K562 (cell line): Measurements from ENCODE around the gene ROMO1. TPM values are rescaled to one million over a fixed set of nuclear protein-coding genes. Genes with fewer than 3 reads are reported as not detected.
"Not testable (repeated sequence)": the region's sequence is repeated elsewhere in the genome, so short reads cannot be mapped to it uniquely, and the experiment has no call there.

Experiments
- ATAC-seq: fragments of 200-7000 bp; cut with Tn5 transposase; 3 replicates; pipeline ENCODE4 v1.9.1; 2020; ENCODE audit warnings: moderate library complexity
- BruUV-seq: library from RNA; stranded (reverse); fragments of 400-500 nt; replicated peaks from 2 replicates; lab custom pipeline; 2021; lab: Mats Ljungman, UMichigan
- CTCF ChIA-PET: fragments of 300-600 bp; formaldehyde crosslinking; extraction: SDS; loops from one replicate; lab custom pipeline; 2021; ENCODE audit warnings: low intra/inter-chr PET ratio; lab: Yijun Ruan, JAX
- POLR2A ChIA-PET: fragments of 300-600, 350-650 bp; sonication (Branson Sonifier 250); formaldehyde crosslinking; extraction: SDS; loops from one replicate; lab custom pipeline; 2021; ENCODE audit warnings: antibody characterized with exemption, inconsistent platforms; lab: Yijun Ruan, JAX
- DNase-seq, 4 experiments: peaks; one replicate each; pipeline versions ENCODE4 v3.0.0 to v3.0.0-alpha.2; 2011 to 2018; ENCODE audit warnings: low spot score in 3 of 4, mixed read lengths in 3 of 4; ENCODE audit errors: extremely low read depth in 1 of 4
- FAIRE-seq: peaks from 2 replicates; lab custom pipeline; 2011; peaks lifted over from hg19 to GRCh38; lab: Jason Lieb, UNC
- H2AFZ ChIP-seq: 2 replicates; pipeline ENCODE4 v1.6.0; 2011; ENCODE audit warnings: low read depth, low read length, control low read depth, inconsistent platforms
- H3K27ac ChIP-seq: fragments of 200-600 bp; 3 replicates; pipeline ENCODE4 v1.8.0; 2011; ENCODE audit warnings: low read depth, mild to moderate bottlenecking, control low read depth, inconsistent platforms, low read length, moderate library complexity, mixed read lengths; ENCODE audit errors: extremely low read depth
- H3K27me3 ChIP-seq, 2 experiments: fragments of 300-600 bp in 1 of 2; 2 replicates in 1 of 2; 3 replicates in 1 of 2; pipeline versions ENCODE4 v1.6.0 to v1.8.0; 2011; ENCODE audit warnings: inconsistent platforms in 2 of 2, low read length in 2 of 2, mild to moderate bottlenecking in 1 of 2, mixed read lengths in 1 of 2, moderate library complexity in 1 of 2; ENCODE audit not compliant: control insufficient read depth in 2 of 2, insufficient read depth in 2 of 2
- H3K36me3 ChIP-seq: fragments of 300-600 bp; 3 replicates; pipeline ENCODE4 v1.8.0; 2011; ENCODE audit warnings: mild to moderate bottlenecking, low read length, inconsistent platforms; ENCODE audit not compliant: control insufficient read depth, insufficient read depth
- H3K4me1 ChIP-seq, 2 experiments: fragments of 200-600 bp in 1 of 2; replicated peaks in 1 of 2; 2 replicates in 1 of 2; 3 replicates in 1 of 2; pipeline versions ENCODE4 v1.5.1 to v1.8.0; 2011; ENCODE audit warnings: inconsistent platforms in 2 of 2, low read length in 2 of 2, mild to moderate bottlenecking in 1 of 2, mixed read lengths in 1 of 2, moderate library complexity in 1 of 2; ENCODE audit not compliant: control insufficient read depth in 2 of 2, insufficient read depth in 2 of 2
- H3K4me2 ChIP-seq: 2 replicates; pipeline ENCODE4 v1.6.1; 2011; ENCODE audit warnings: low read length, control low read depth, inconsistent platforms, mixed read lengths; ENCODE audit not compliant: insufficient read depth
- H3K4me3 ChIP-seq: fragments of 200-600 bp; sonication (generic), shearing (Covaris generic); 2 replicates; pipeline ENCODE4 v1.5.1; 2016; ENCODE audit warnings: control low read depth, inconsistent platforms
- H3K79me2 ChIP-seq: fragments of 200-600 bp; 3 replicates; pipeline ENCODE4 v1.8.0; 2011; ENCODE audit warnings: low read length, inconsistent platforms; ENCODE audit not compliant: control insufficient read depth, insufficient read depth
- H3K9ac ChIP-seq, 2 experiments: 2 replicates each; pipeline versions ENCODE4 v1.6.0 to v1.6.1; 2011; ENCODE audit warnings: low read depth in 2 of 2, low read length in 2 of 2, control low read depth in 1 of 2, inconsistent platforms in 1 of 2, mild to moderate bottlenecking in 1 of 2, mixed read lengths in 1 of 2; ENCODE audit not compliant: insufficient read depth in 1 of 2
- H3K9me1 ChIP-seq: one replicate; pipeline ENCODE4 v1.6.0; 2011; ENCODE audit warnings: inconsistent platforms, mild to moderate bottlenecking, low read length, moderate library complexity; ENCODE audit not compliant: control insufficient read depth, insufficient read depth
- H3K9me3 ChIP-seq: replicated peaks from 2 replicates; pipeline ENCODE4 v1.5.1; 2011; ENCODE audit warnings: low read depth, low read length, inconsistent platforms; ENCODE audit not compliant: control insufficient read depth, insufficient read depth
- H4K20me1 ChIP-seq: replicated peaks from 2 replicates; pipeline ENCODE4 v1.6.1; 2011; ENCODE audit warnings: low read length, inconsistent platforms, mixed read lengths; ENCODE audit not compliant: control insufficient read depth, insufficient read depth
- POLR2B ChIP-seq: fragments of 450-650 bp; IDR thresholded peaks from 2 replicates; pipeline ENCODE4 v1.6.1; 2018; ENCODE audit warnings: low read depth; ENCODE audit not compliant: partially characterized antibody
- ZZZ3 ChIP-seq: fragments of 450-650 bp; IDR thresholded peaks from 2 replicates; pipeline ENCODE4 v1.6.1; 2016; ENCODE audit warnings: antibody characterized with exemption, mild to moderate bottlenecking, moderate library complexity
- WGBS: fragments of 100-300 bp; shearing (Covaris generic); methylation state at CpG from one replicate; pipeline ENCODE4 v1.1.6; 2016; ENCODE audit warnings: low coverage, mixed read lengths; ENCODE audit not compliant: insufficient coverage; ENCODE audit errors: missing lambda C conversion rate; 5-methylcytosine and 5-hydroxymethylcytosine counted together
- in situ Hi-C: fragments of 300-500 bp; cut with MboI; formaldehyde crosslinking; loops from 4 replicates; pipeline ENCODE4 v1.15.0; 2018; ENCODE audit warnings: inconsistent platforms, mixed read lengths
- intact Hi-C: fragments of 100-400 bp; cut with micrococcal nuclease; formaldehyde crosslinking; loops from 2 replicates; pipeline ENCODE4 v1.14.2; 2022
- polyA plus RNA-seq, 8 experiments: library from polyadenylated mRNA; depleted of rRNA in 4 of 8; stranded (reverse) in 5 of 8; unstranded in 3 of 8; fragments of >200 nt; fragmentation: Nextera tagmentation in 2 of 8; fragmentation: Illumina TruSeq in 1 of 8; extraction: Ambion mirVana in 2 of 8; extraction: Trizol in 1 of 8; gene quantifications; 2 replicates each; pipeline versions ENCODE4 v1.2.1 to v1.2.3, GENCODE V29; 2011 to 2014; ENCODE audit warnings: inconsistent platforms in 1 of 8, missing spikeins in 1 of 8
- total RNA-seq, 7 experiments: library from RNA; depleted of rRNA in 6 of 7; stranded (reverse); fragments of >200 nt in 6 of 7; fragmentation: Illumina TruSeq in 2 of 7; extraction: Trizol in 2 of 7; gene quantifications; 2 replicates each; pipeline versions ENCODE4 v1.2.1 to v1.2.3, GENCODE V29; 2011 to 2021; ENCODE audit warnings: low replicate concordance in 1 of 7

The ROMO1 gene
- total and polyA plus RNA-seq, 9 of the 15 experiments (the other 6 are each of a cell fraction or from before 2014, with no cell fraction given) = 31.8 to 741 (median 226) TPM

- H4K20me1 ChIP-seq, H3K4me2 ChIP-seq, in situ Hi-C loops, FAIRE-seq, H2AFZ ChIP-seq, BruUV-seq, DNase-seq, CTCF ChIA-PET, H3K4me3 ChIP-seq, H3K27ac ChIP-seq, ATAC-seq, H3K9ac ChIP-seq, H3K27me3 ChIP-seq, H3K9me1 ChIP-seq, H3K9me3 ChIP-seq, H3K4me1 ChIP-seq, intact Hi-C loops: not testable (repeated sequence)
- Histone ChIP-seq H3K36me3 (peaks cover 97% of the 10 kb centered on the region), H3K79me2 (peaks cover 30% of the 10 kb centered on the region)
- WGBS = 96% methylated on average over 11 of the region's 11 CpGs
- POLR2A ChIA-PET = interaction anchor here (0.7 to 12.6 kb wide), 6 partner anchors 9 to 169 kb away, joined by 3 to 102 read pairs (median 4); partner anchors contain the start of gene PHF20
- TF ChIP-seq POLR2B = peak; percentile 25
Observed at GRCh38 chr20:35705894-35706293, 6.7 kb downstream of the ROMO1 start.

- H3K4me1 ChIP-seq, BruUV-seq, intact Hi-C loops, DNase-seq, H3K9me1 ChIP-seq, H3K27ac ChIP-seq, CTCF ChIA-PET, in situ Hi-C loops, H3K4me3 ChIP-seq, ATAC-seq, H3K9ac ChIP-seq, H3K9me3 ChIP-seq, H2AFZ ChIP-seq, H3K4me2 ChIP-seq, H3K27me3 ChIP-seq, H4K20me1 ChIP-seq: not testable (repeated sequence)
- POLR2A ChIA-PET = interaction anchor here (1.0 to 12.6 kb wide), 5 partner anchors 8 to 70 kb away, joined by 3 to 102 read pairs (median 4); no protein-coding TSS in a partner anchor
- WGBS = 93% methylated on average over 16 of the region's 17 CpGs
- H3K36me3 ChIP-seq = peaks cover 98% of the 10 kb centered on the region
- TF ChIP-seq ZZZ3 = 0 out of 2 replicates have a peak, but pooled peaks have one; percentile 9
- TF ChIP-seq, all 486 proteins: peak for 1; not testable (repeated sequence) for 485
- H3K79me2 ChIP-seq = peaks cover 35% of the 10 kb centered on the region
- FAIRE-seq = not testable (repeated sequence)
Observed at GRCh38 chr20:35706591-35707529, 7.7 kb downstream of the ROMO1 start.
